HG03066 (cell line): ENCODE data around the gene MAN2C1.
"Not testable (repeated sequence)": the region's sequence is repeated elsewhere in the genome, so short reads cannot be mapped to it uniquely, and the experiment has no call there.

Experiments
- ATAC-seq: cut with Tn5 transposase; IDR thresholded peaks from one replicate; pipeline ENCODE4 v1.9.1; 2021; ENCODE audit warnings: low read depth; ENCODE audit not compliant: unreplicated experiment

Gene MAN2C1

GRCh38 chr15:75367913-75368688, at the start of gene MAN2C1:
MAN2C1 (minus strand) TSS chr15:75368607; CDS start chr15:75368583, 24 bp downstream.
- ATAC-seq, result peak; percentile 83

- ATAC-seq, result no peak
Measured at GRCh38 chr15:75416584-75416983, 48.2 kb upstream of the MAN2C1 start.

DNA sequence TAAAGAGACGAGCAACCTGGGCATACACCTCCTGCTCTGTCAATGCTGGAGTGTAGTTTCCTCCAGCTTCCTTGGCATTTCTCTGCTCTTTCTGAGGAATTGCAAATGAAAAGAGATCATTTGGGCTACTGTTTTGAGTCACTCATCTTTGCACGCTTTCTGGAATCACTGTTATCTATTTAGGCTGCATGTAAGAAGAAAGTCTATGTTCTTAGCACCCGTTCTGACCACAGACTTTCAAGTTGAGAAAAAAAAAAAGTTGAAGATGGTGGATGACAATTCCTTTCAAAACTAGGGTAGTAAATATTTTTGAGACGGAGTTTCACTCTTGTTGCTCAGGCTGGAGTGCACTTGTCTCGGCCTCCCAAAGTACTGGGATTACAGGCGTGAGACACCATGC, 41.8 kb upstream of the MAN2C1 start:
- no peak for ATAC-seq

- no peak for ATAC-seq
Measured at GRCh38 chr15:75407083-75407482, 38.7 kb upstream of the MAN2C1 start.

- ATAC-seq, result no peak
Measured at GRCh38 chr15:75403892-75404291, 35.5 kb upstream of the MAN2C1 start.

DNA sequence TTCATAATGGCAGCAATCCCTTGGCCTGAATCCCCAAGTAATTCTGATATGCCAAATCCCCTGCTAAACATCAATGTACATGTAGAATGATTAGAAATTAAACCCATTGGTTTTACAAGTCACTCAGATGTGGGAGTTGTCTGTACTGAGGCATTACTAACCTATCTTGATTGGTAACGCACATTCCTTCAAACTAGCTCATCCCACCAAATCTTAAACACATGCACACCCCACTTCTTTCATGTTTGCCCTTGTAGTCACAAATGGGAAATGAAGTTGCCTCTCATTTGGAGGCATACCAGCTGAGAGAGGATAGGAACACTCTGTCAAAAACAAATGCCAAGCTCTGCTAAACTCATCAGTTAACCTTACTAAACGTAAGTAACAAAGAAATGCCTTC, 29.1 kb upstream of the MAN2C1 start:
- ATAC-seq, result no peak

GRCh38 chr15:75389791-75390382, 21.5 kb upstream of the MAN2C1 start:
- no peak for ATAC-seq

GRCh38 chr15:75383986-75384385, 15.6 kb upstream of the MAN2C1 start:
- not testable (repeated sequence) for ATAC-seq

- no peak for ATAC-seq
Measured at GRCh38 chr15:75380773-75381172, 12.4 kb upstream of the MAN2C1 start.

GRCh38 chr15:75371901-75372688, 3.7 kb upstream of the MAN2C1 start:
- ATAC-seq, result no peak

DNA sequence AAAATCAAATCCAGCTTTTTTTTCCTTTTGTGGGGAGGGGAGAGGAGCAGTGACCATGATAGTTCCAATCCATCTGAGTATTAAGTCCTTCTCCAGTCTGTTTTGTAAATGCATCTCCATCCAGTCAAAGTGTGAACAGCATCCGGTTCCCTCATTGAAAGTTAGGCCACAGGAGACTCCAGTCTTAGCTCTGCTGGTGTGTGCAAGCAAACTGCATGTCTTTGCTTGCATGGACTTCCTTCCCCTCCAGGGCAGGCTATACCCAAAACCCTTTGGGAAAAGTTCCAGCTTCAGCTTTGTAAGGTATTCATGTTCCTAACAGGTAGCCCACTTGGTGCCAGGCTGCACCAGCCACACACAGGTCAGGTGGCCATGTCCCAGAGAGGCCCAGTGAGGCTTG, 3.1 kb upstream of the MAN2C1 start:
- no peak for ATAC-seq

GRCh38 chr15:75369897-75370581, 1.6 kb upstream of the MAN2C1 start:
- no peak for ATAC-seq

- ATAC-seq, result peak; percentile 12
Measured at GRCh38 chr15:75368689-75369239, 357 bp upstream of the MAN2C1 start.

DNA sequence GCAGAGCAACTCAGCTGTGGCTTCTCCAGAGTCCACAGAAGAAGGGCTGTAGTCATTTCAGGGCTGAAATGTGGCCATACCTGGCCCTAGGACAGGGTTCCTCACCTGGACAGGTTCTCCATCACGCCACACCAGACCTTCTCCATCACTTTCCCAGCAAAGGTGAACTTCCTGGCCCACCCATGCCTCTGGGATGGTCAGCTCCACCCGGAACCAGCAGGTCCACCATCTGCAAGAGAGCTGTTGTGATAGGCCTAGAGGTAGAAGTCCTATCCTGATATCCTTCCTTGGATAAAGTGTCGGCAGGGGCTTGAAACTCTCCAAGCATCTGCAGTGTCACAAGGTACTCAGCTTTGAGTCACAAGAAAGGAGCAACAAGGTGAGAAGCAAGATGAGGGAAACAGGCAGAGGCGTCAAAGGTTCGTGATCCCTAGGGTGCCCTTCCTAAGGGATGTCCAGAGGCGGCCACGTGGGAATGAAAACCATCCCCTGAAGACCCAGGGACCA, 948 bp downstream of the MAN2C1 start:
- no peak for ATAC-seq

GRCh38 chr15:75367006-75367405, 1.4 kb downstream of the MAN2C1 start:
- no peak for ATAC-seq

DNA sequence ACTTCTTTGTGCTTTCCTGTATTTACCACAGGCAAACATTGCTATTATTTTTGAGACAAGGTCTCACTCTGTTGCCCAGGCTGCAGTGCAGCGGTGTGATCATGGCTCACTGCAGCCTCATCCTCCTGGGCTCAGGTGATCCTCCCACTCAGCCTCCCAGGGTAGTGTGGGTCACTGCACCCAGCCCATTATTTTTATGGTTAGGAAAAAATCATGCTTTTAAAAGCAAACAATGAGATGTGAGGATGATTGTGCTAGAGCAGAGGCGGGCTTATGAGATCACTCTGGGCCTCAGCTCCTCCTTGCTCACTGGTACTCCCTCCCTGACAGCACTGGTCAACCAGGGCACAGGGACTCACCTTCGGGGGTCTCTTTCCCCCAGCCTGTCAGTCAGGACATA, 2.2 kb downstream of the MAN2C1 start:
- ATAC-seq, result no peak

- ATAC-seq, result no peak
Measured at GRCh38 chr15:75364881-75365280, 3.5 kb downstream of the MAN2C1 start.

DNA sequence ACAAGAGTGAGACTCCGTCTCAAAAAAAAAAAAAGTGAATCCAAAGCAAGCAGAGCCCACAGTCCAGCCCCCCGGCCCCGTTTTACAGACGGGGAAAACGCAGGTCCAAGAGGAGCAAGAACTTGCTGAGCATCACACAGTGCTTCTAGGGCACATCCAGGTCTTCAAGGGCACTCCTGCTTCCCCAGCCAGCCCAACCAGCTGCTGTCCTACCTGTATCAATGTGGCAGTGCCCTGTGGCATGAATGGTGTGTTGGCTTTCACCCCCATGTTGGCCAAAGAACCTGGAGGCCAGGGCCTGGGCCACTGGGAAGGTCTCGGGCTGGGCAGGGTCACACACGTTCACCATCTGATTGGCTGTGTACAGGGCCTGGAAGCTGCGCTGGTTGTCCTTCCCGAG, 4.6 kb downstream of the MAN2C1 start:
- no peak for ATAC-seq

GRCh38 chr15:75362642-75363249, 5.7 kb downstream of the MAN2C1 start:
- ATAC-seq, result no peak
